Naive thymus-derived CD8-positive, alpha-beta T cell (primary cell): ENCODE measurements around the gene CYP24A1. TPM values are rescaled to one million over a fixed set of nuclear protein-coding genes. Genes with fewer than 3 reads are reported as not detected.

Source experiments
- ATAC-seq, 2 donors: fragments of 150-1000 bp; cut with Tn5 transposase in 1 of 2; sonication (Bioruptor Pico), chemical (Tn5 transposase) in 1 of 2; 1 replicate in 1 of 2; 2 replicates in 1 of 2; pipeline ENCODE4 v1.10.0; 2021; ENCODE audit warnings: mild to moderate bottlenecking in 2 of 2, moderate library complexity in 2 of 2
- POLR2A ChIA-PET: fragments of 350-600 bp; sonication (Branson Sonifier 250); formaldehyde crosslinking; loops from one replicate; lab custom pipeline; 2021; ENCODE audit warnings: antibody characterized with exemption; lab: Charles Lee
- DNase-seq, 10 donors: peaks; one replicate each; pipeline versions ENCODE4 v3.0.0 to v3.0.0-alpha.2; 2020 to 2022
- H3K27ac Mint-ChIP-seq, 10 donors: one replicate each; pipeline ENCODE4 v1.8.0; 2020 to 2022; ENCODE audit warnings: mild to moderate bottlenecking in 10 of 10, mixed read lengths in 10 of 10, moderate library complexity in 4 of 10, inconsistent platforms in 1 of 10
- H3K27me3 Mint-ChIP-seq, 5 donors: one replicate each; pipeline ENCODE4 v1.8.0; 2021 to 2022; ENCODE audit warnings: mixed read lengths in 5 of 5
- H3K36me3 Mint-ChIP-seq, 3 donors: one replicate each; pipeline ENCODE4 v1.8.0; 2020 to 2022; ENCODE audit warnings: mixed read lengths in 3 of 3, mild to moderate bottlenecking in 2 of 3, inconsistent platforms in 1 of 3
- H3K4me1 Mint-ChIP-seq, 4 donors: one replicate each; pipeline ENCODE4 v1.8.0; 2021 to 2022; ENCODE audit warnings: mixed read lengths in 4 of 4
- H3K4me3 Mint-ChIP-seq, 10 donors: one replicate each; pipeline ENCODE4 v1.8.0; 2020 to 2022; ENCODE audit warnings: mild to moderate bottlenecking in 10 of 10, mixed read lengths in 10 of 10, moderate library complexity in 6 of 10, inconsistent platforms in 1 of 10
- H3K9me3 Mint-ChIP-seq, 9 donors: one replicate each; pipeline ENCODE4 v1.8.0; 2020 to 2022; ENCODE audit warnings: mixed read lengths in 9 of 9, mild to moderate bottlenecking in 3 of 9, inconsistent platforms in 1 of 9, moderate library complexity in 1 of 9
- polyA plus RNA-seq, 3 donors: library from polyadenylated mRNA; unstranded; fragments of 300-500 nt; fragmentation: Illumina TruSeq; gene quantifications; one replicate each; pipeline ENCODE4 v1.2.3, GENCODE V29; 2021
- total RNA-seq, 8 experiments: library from RNA in 2 of 8; stranded (reverse) in 2 of 8; gene quantifications; one replicate each; pipeline ENCODE4 v1.2.3 and lab custom pipeline; 2021 to 2026

The CYP24A1 gene
- total and polyA plus RNA-seq, 5 experiments from 2014 or later: 0.47 TPM; not detected in 4

GRCh38 chr20:54107600-54108325, 66.0 kb downstream of the CYP24A1 start:
- Mint-ChIP-seq H3K4me1 (peaks cover 0 to 2% (median 2%) of the 10 kb centered on the region in 4 donors), H3K27ac (peak overlapping the region in 1 of 10 donors; percentile 60), H3K36me3 (peaks cover 0 to 4% (median 0%) of the 10 kb centered on the region in 3 donors), H3K9me3 (peaks cover 0 to 4% (median 0%) of the 10 kb centered on the region in 9 donors), H3K27me3 (peaks cover 1 to 9% (median 4%) of the 10 kb centered on the region in 5 donors), H3K4me3 (no peak overlapping the region)
- no peak for ATAC-seq
- no peak for DNase-seq
- POLR2A ChIA-PET: no interaction called here

- Mint-ChIP-seq H3K9me3 (peaks cover 0 to 4% (median 0%) of the 10 kb centered on the region in 9 donors), H3K36me3 (peaks cover 0 to 4% (median 0%) of the 10 kb centered on the region in 3 donors), H3K4me1 (peaks cover 0 to 2% (median 2%) of the 10 kb centered on the region in 4 donors), H3K4me3 (no peak overlapping the region), H3K27ac (no peak overlapping the region), H3K27me3 (peaks cover 1 to 7% (median 4%) of the 10 kb centered on the region in 5 donors)
- POLR2A ChIA-PET: no interaction called here
- ATAC-seq (no peak), DNase-seq (no peak)
Observed at GRCh38 chr20:54107181-54107580, 66.6 kb downstream of the CYP24A1 start.

- POLR2A ChIA-PET: no interaction called here
- Mint-ChIP-seq H3K9me3 (no peaks in the 10 kb centered on the region), H3K4me3 (no peak overlapping the region), H3K4me1 (peaks cover 0 to 4% (median 2%) of the 10 kb centered on the region in 4 donors), H3K36me3 (no peaks in the 10 kb centered on the region), H3K27me3 (peaks cover 0 to 10% (median 1%) of the 10 kb centered on the region in 5 donors), H3K27ac (no peak overlapping the region)
- DNase-seq (no peak), ATAC-seq (no peak)
Observed at GRCh38 chr20:54106162-54106561, 67.6 kb downstream of the CYP24A1 start.

GRCh38 chr20:54105653-54106052, 68.1 kb downstream of the CYP24A1 start:
- peaks cover 0 to 10% (median 1%) of the 10 kb centered on the region in 5 donors for H3K27me3 Mint-ChIP-seq
- DNase-seq (no peak), ATAC-seq (no peak)
- no peaks in the 10 kb centered on the region for H3K9me3 Mint-ChIP-seq
- POLR2A ChIA-PET: no interaction called here
- no peaks in the 10 kb centered on the region for H3K36me3 Mint-ChIP-seq
- H3K4me1 Mint-ChIP-seq: peaks cover 0 to 4% (median 2%) of the 10 kb centered on the region in 4 donors
- no peak overlapping the region for H3K27ac Mint-ChIP-seq
- no peak overlapping the region for H3K4me3 Mint-ChIP-seq

- POLR2A ChIA-PET: no interaction called here
- H3K9me3 Mint-ChIP-seq: peaks cover 0 to 5% (median 0%) of the 10 kb centered on the region in 9 donors
- H3K4me3 Mint-ChIP-seq: no peak overlapping the region
- DNase-seq (no peak), ATAC-seq (no peak)
- no peak overlapping the region for H3K27ac Mint-ChIP-seq
- peaks cover 0 to 2% (median 0%) of the 10 kb centered on the region in 3 donors for H3K36me3 Mint-ChIP-seq
- H3K27me3 Mint-ChIP-seq: peaks cover 0 to 6% (median 1%) of the 10 kb centered on the region in 5 donors
- peaks cover 0 to 4% (median 2%) of the 10 kb centered on the region in 4 donors for H3K4me1 Mint-ChIP-seq
Observed at GRCh38 chr20:54104781-54105180, 69.0 kb downstream of the CYP24A1 start.

GRCh38 chr20:54103762-54104600, 69.8 kb downstream of the CYP24A1 start:
- Mint-ChIP-seq H3K4me1 (peaks cover 0 to 4% (median 2%) of the 10 kb centered on the region in 4 donors), H3K9me3 (peaks cover 0 to 5% (median 0%) of the 10 kb centered on the region in 9 donors), H3K4me3 (no peak overlapping the region), H3K36me3 (peaks cover 0 to 2% (median 0%) of the 10 kb centered on the region in 3 donors), H3K27me3 (peaks cover 0 to 6% (median 1%) of the 10 kb centered on the region in 5 donors), H3K27ac (no peak overlapping the region)
- ATAC-seq: no peak
- DNase-seq: no peak
- POLR2A ChIA-PET: no interaction called here

Other genes starting within 250 kb of the CYP24A1 start
- not detected for gene BCAS1, start 103.4 kb downstream of the CYP24A1 start, total RNA-seq
- not detected for gene BCAS1, start 103.4 kb downstream of the CYP24A1 start, polyA plus RNA-seq
- 10 to 100 TPM; 20.0 to 23.8 TPM for gene PFDN4, start 34.1 kb upstream of the CYP24A1 start, total RNA-seq
- gene PFDN4, start 34.1 kb upstream of the CYP24A1 start, polyA plus RNA-seq: 10 to 100 TPM; 32.0 to 68.7 (median 57.8) TPM